H1 (cell line): ENCODE data around the gene SERPINH1. TPM values are rescaled to one million over a fixed set of nuclear protein-coding genes. Genes with fewer than 3 reads are reported as not detected.

Source experiments
- CTCF ChIA-PET: fragments of 300-600 bp; sonication (Branson Sonifier 250); formaldehyde crosslinking; loops from one replicate; lab custom pipeline; 2021; ENCODE audit not compliant: partially characterized antibody; lab: Charles Lee
- POLR2A ChIA-PET: fragments of 300-600 bp; sonication (Branson Sonifier 250); formaldehyde crosslinking; loops from one replicate; lab custom pipeline; 2021; ENCODE audit warnings: inconsistent platforms; ENCODE audit not compliant: partially characterized antibody; lab: Charles Lee
- DNase-seq, 2 experiments: peaks; one replicate each; pipeline versions ENCODE4 v3.0.0 to v3.0.0-alpha.2; 2010 to 2022; ENCODE audit warnings: low spot score in 2 of 2, low read depth in 1 of 2, mixed read lengths in 1 of 2
- FAIRE-seq: peaks from 2 replicates; lab custom pipeline; 2011; peaks lifted over from hg19 to GRCh38; lab: Jason Lieb, UNC
- H2AFZ ChIP-seq: 2 replicates; pipeline ENCODE4 v1.8.1; 2012; ENCODE audit warnings: low read length, inconsistent platforms
- H2AK5ac ChIP-seq: 2 replicates; pipeline ENCODE4 v1.6.1; 2013; ENCODE audit warnings: low read depth, low read length
- H2BK120ac ChIP-seq: replicated peaks from 2 replicates; pipeline ENCODE3; 2013; ENCODE audit warnings: low read depth, low read length, inconsistent platforms
- H2BK12ac ChIP-seq: 2 replicates; pipeline ENCODE4 v1.6.1; 2013; ENCODE audit warnings: low read depth, low read length
- H2BK15ac ChIP-seq: 2 replicates; pipeline ENCODE4 v1.6.1; 2013; ENCODE audit warnings: low read length
- H2BK20ac ChIP-seq: 2 replicates; pipeline ENCODE4 v1.6.1; 2013; ENCODE audit warnings: low read length
- H2BK5ac ChIP-seq: 2 replicates; pipeline ENCODE4 v1.6.1; 2013; ENCODE audit warnings: low read depth, low read length
- H3K14ac ChIP-seq: 2 replicates; pipeline ENCODE4 v1.6.1; 2013; ENCODE audit warnings: inconsistent platforms; ENCODE audit not compliant: insufficient read length
- H3K18ac ChIP-seq: 2 replicates; pipeline ENCODE4 v1.6.1; 2013; ENCODE audit warnings: low read length; ENCODE audit errors: extremely low read depth
- H3K23ac ChIP-seq: 2 replicates; pipeline ENCODE4 v1.6.1; 2013; ENCODE audit warnings: inconsistent platforms; ENCODE audit not compliant: insufficient read length
- H3K23me2 ChIP-seq: 2 replicates; pipeline ENCODE4 v1.6.1; 2013; ENCODE audit warnings: low read depth, low read length
- H3K27ac ChIP-seq: 2 replicates; pipeline ENCODE4 v1.6.1; 2011; ENCODE audit warnings: low read depth, low read length, inconsistent platforms
- H3K27me3 ChIP-seq, 4 experiments: replicated peaks in 1 of 4; 1 replicate in 1 of 4; 2 replicates in 3 of 4; pipeline versions ENCODE4 v1.6.1 to v1.8.1; 2011 to 2013; ENCODE audit warnings: low read length in 3 of 4, mild to moderate bottlenecking in 3 of 4, inconsistent platforms in 2 of 4, mixed read lengths in 2 of 4, moderate library complexity in 1 of 4; ENCODE audit not compliant: control insufficient read depth in 3 of 4, insufficient read depth in 3 of 4; ENCODE audit errors: extremely low read depth in 1 of 4
- H3K36me3 ChIP-seq, 4 experiments: 2 replicates each; pipeline versions ENCODE4 v1.6.1 to v1.8.1; 2011 to 2013; ENCODE audit warnings: mild to moderate bottlenecking in 4 of 4, low read length in 3 of 4, moderate library complexity in 2 of 4, control low read depth in 1 of 4, inconsistent platforms in 1 of 4; ENCODE audit not compliant: insufficient read depth in 4 of 4, control insufficient read depth in 2 of 4
- H3K4ac ChIP-seq: replicated peaks from 2 replicates; pipeline ENCODE3; 2013; ENCODE audit warnings: low read length, low read depth, mixed read lengths, inconsistent platforms; ENCODE audit not compliant: insufficient read length
- H3K4me1 ChIP-seq, 4 experiments: replicated peaks in 1 of 4; 1 replicate in 1 of 4; 2 replicates in 3 of 4; pipeline versions ENCODE4 v1.6.1 to v1.8.1; 2011 to 2013; ENCODE audit warnings: low read length in 3 of 4, inconsistent platforms in 2 of 4, mixed read lengths in 1 of 4; ENCODE audit not compliant: insufficient read depth in 4 of 4, control insufficient read depth in 3 of 4
- H3K4me2 ChIP-seq, 2 experiments: 2 replicates each; pipeline versions ENCODE4 v1.6.1 to v1.8.1; 2011 to 2013; ENCODE audit warnings: low read depth in 2 of 2, low read length in 2 of 2, control low read depth in 1 of 2, inconsistent platforms in 1 of 2, mild to moderate bottlenecking in 1 of 2; ENCODE audit not compliant: insufficient read depth in 1 of 2
- H3K4me3 ChIP-seq, 4 experiments: fragments of 200-600, 300-600 bp in 1 of 4; sonication (generic), shearing (Covaris generic), sonication (Bioruptor Twin) in 1 of 4; 2 replicates each; pipeline versions ENCODE4 v1.5.1 to v1.8.1; 2011 to 2016; ENCODE audit warnings: low read length in 4 of 4, low read depth in 3 of 4, control low read depth in 2 of 4, inconsistent platforms in 2 of 4, mild to moderate bottlenecking in 2 of 4, mixed read lengths in 1 of 4, moderate library complexity in 1 of 4; ENCODE audit not compliant: insufficient read depth in 2 of 4; ENCODE audit errors: extremely low read depth in 1 of 4
- H3K56ac ChIP-seq: replicated peaks from 2 replicates; pipeline ENCODE3; 2013; ENCODE audit warnings: low read depth, mild to moderate bottlenecking, mixed read lengths, low read length, inconsistent platforms; ENCODE audit not compliant: insufficient read length
- H3K79me1 ChIP-seq: 2 replicates; pipeline ENCODE4 v1.6.1; 2013; ENCODE audit warnings: low read depth, low read length, control low read depth
- H3K79me2 ChIP-seq, 2 experiments: 2 replicates each; pipeline versions ENCODE4 v1.6.1 to v1.8.1; 2012 to 2013; ENCODE audit warnings: low read length in 2 of 2, mild to moderate bottlenecking in 2 of 2, inconsistent platforms in 1 of 2; ENCODE audit not compliant: insufficient read depth in 2 of 2, control insufficient read depth in 1 of 2
- H3K9ac ChIP-seq, 4 experiments: replicated peaks in 1 of 4; 1 replicate in 1 of 4; 2 replicates in 3 of 4; pipeline versions ENCODE4 v1.6.1 to v1.8.1; 2011 to 2013; ENCODE audit warnings: low read depth in 3 of 4, low read length in 3 of 4, control low read depth in 2 of 4, mild to moderate bottlenecking in 2 of 4, moderate library complexity in 2 of 4, inconsistent platforms in 1 of 4; ENCODE audit errors: extremely low read depth in 1 of 4
- H3K9me3 ChIP-seq, 2 experiments: 2 replicates each; pipeline versions ENCODE4 v1.6.1 to v1.8.1; 2012 to 2013; ENCODE audit warnings: mild to moderate bottlenecking in 2 of 2, moderate library complexity in 2 of 2, control low read depth in 1 of 2, inconsistent platforms in 1 of 2, low read depth in 1 of 2, low read length in 1 of 2, mixed read lengths in 1 of 2; ENCODE audit not compliant: insufficient read depth in 2 of 2
- H4K20me1 ChIP-seq, 2 experiments: replicated peaks in 1 of 2; 2 replicates each; pipeline versions ENCODE3 to v1.8.1; 2011 to 2013; ENCODE audit warnings: inconsistent platforms in 2 of 2, low read length in 2 of 2, mild to moderate bottlenecking in 1 of 2; ENCODE audit not compliant: insufficient read depth in 2 of 2, control insufficient read depth in 1 of 2
- H4K5ac ChIP-seq: 2 replicates; pipeline ENCODE4 v1.6.1; 2013; ENCODE audit warnings: low read length, low read depth, mixed read lengths, inconsistent platforms; ENCODE audit not compliant: insufficient read length
- H4K8ac ChIP-seq: 2 replicates; pipeline ENCODE4 v1.8.0; 2013; ENCODE audit warnings: mild to moderate bottlenecking, moderate library complexity, low read length, inconsistent platforms; ENCODE audit not compliant: insufficient read depth; ENCODE audit errors: extremely low read depth
- H4K91ac ChIP-seq: replicated peaks from 2 replicates; pipeline ENCODE3; 2013; ENCODE audit warnings: low read length, mixed read lengths, inconsistent platforms; ENCODE audit not compliant: insufficient read length
- CTBP2 ChIP-seq: IDR thresholded peaks from 2 replicates; pipeline ENCODE4 v1.7.0; 2011; ENCODE audit warnings: borderline replicate concordance, mild to moderate bottlenecking, moderate library complexity, mixed read lengths, low read length; ENCODE audit not compliant: insufficient read depth, insufficient read length
- E2F6 ChIP-seq: IDR thresholded peaks from 2 replicates; pipeline ENCODE4 v1.6.1; 2012; ENCODE audit warnings: inconsistent platforms
- GABPA ChIP-seq: IDR thresholded peaks from 2 replicates; pipeline ENCODE4 v1.6.1; 2011; ENCODE audit warnings: mild to moderate bottlenecking, low read length, moderate library complexity, borderline replicate concordance; ENCODE audit not compliant: insufficient read depth
- KDM4A ChIP-seq: IDR thresholded peaks from one replicate; pipeline ENCODE4 v1.7.1; 2012; ENCODE audit warnings: low read depth, mild to moderate bottlenecking, moderate library complexity, low read length, inconsistent platforms; ENCODE audit not compliant: severe bottlenecking
- MAFK ChIP-seq: IDR thresholded peaks from 2 replicates; pipeline ENCODE4 v1.6.1; 2012; ENCODE audit warnings: low read depth, mild to moderate bottlenecking, improper control_type of control experiment, low read length
- RXRA ChIP-seq: IDR thresholded peaks from 2 replicates; pipeline ENCODE4 v1.6.1; 2011; ENCODE audit warnings: low read depth, mild to moderate bottlenecking, low read length, moderate library complexity; ENCODE audit not compliant: insufficient read depth
- SP2 ChIP-seq: IDR thresholded peaks from 2 replicates; pipeline ENCODE4 v1.6.1; 2012; ENCODE audit warnings: mild to moderate bottlenecking, low read length, inconsistent platforms
- SP4 ChIP-seq: IDR thresholded peaks from 2 replicates; pipeline ENCODE4 v1.6.1; 2012; ENCODE audit warnings: low read length, inconsistent platforms
- TBP ChIP-seq: IDR thresholded peaks from 2 replicates; pipeline ENCODE4 v1.6.1; 2011; ENCODE audit warnings: low read depth, low read length, improper control_type of control experiment
- TEAD4 ChIP-seq: IDR thresholded peaks from 2 replicates; pipeline ENCODE4 v1.6.1; 2012; ENCODE audit warnings: low read depth, low read length, inconsistent platforms, mixed read lengths
- WGBS, 2 experiments: shearing (Covaris generic) in 1 of 2; methylation state at CpG; one replicate each; pipeline versions ENCODE4 v1.1.6 to v1.1.7; 2013 to 2015; ENCODE audit warnings: low lambda C conversion rate in 2 of 2, mixed read lengths in 2 of 2, inconsistent platforms in 1 of 2, low coverage in 1 of 2, missing lambda C conversion rate in 1 of 2; ENCODE audit not compliant: insufficient replicate concordance in 2 of 2, insufficient coverage in 1 of 2, insufficient read length in 1 of 2; ENCODE audit errors: extremely low coverage in 1 of 2, missing lambda C conversion rate in 1 of 2; 5-methylcytosine and 5-hydroxymethylcytosine counted together
- polyA plus RNA-seq, 7 experiments: library from polyadenylated mRNA; depleted of rRNA in 3 of 7; stranded (reverse) in 5 of 7; unstranded in 2 of 7; fragments of >200 nt in 5 of 7; fragments of 200-250 nt in 2 of 7; gene quantifications; 1 replicate in 5 of 7; 2 replicates in 1 of 7; 4 replicates in 1 of 7; pipeline versions ENCODE4 v1.2.1 to v1.2.3, GENCODE V29; 2011 to 2013; ENCODE audit warnings: missing spikeins in 2 of 7, mixed read lengths in 2 of 7
- total RNA-seq: library from RNA; stranded (reverse); fragmentation: NEBNext Ultra II Directional; extraction: Animal tissue kit (Norgen Biotek cat#: 25700); gene quantifications from 2 replicates; pipeline ENCODE4 v1.2.1, GENCODE V29; 2021

SERPINH1 gene
- total and polyA plus RNA-seq, 2 of the 8 experiments (the other 6 are each of a cell fraction or from before 2014, with no cell fraction given): 420 to 621 TPM

GRCh38 chr11:75553889-75554257 is 8.2 kb upstream of the SERPINH1 start:
- Histone ChIP-seq H3K27me3 (no peaks in the 10 kb centered on the region), H3K79me1 (no peaks in the 10 kb centered on the region), H3K4me2 (peak overlapping the region in 1 of 2 experiments; percentile 27; a peak in 1 of 4 replicates), H2AK5ac (peak overlapping the region; percentile 65), H3K23ac (no peak overlapping the region), H3K36me3 (no peaks in the 10 kb centered on the region), H3K4me1 (peaks cover 2 to 21% (median 15%) of the 10 kb centered on the region in 4 experiments), H4K91ac (peak overlapping the region; percentile 20), H3K23me2 (no peaks in the 10 kb centered on the region), H3K79me2 (no peaks in the 10 kb centered on the region), H3K27ac (peak overlapping the region; percentile 55; the same call in 1 of the 2 replicates), H2BK20ac (no peak overlapping the region; the same call in 1 of the 2 replicates), H2BK5ac (0 out of 2 replicates have a peak overlapping the region, but pooled peaks have one; percentile 49), H2BK120ac (no peak overlapping the region), H4K20me1 (no peaks in the 10 kb centered on the region), H3K14ac (no peak overlapping the region), H3K18ac (no peak overlapping the region; the same call in 1 of the 2 replicates), H2AFZ (no peak overlapping the region), H3K9ac (peak overlapping the region in 2 of 4 experiments; percentile 54 to 55; a peak in 1 of 7 replicates), H2BK15ac (0 out of 2 replicates have a peak overlapping the region, but pooled peaks have one; percentile 75), H2BK12ac (peak overlapping the region; percentile 97), H3K4me3 (no peak overlapping the region; a peak in 1 of 8 replicates), H4K5ac (peak overlapping the region; percentile 27), H3K4ac (peak overlapping the region; percentile 6), H4K8ac (peak overlapping the region; percentile 96), H3K56ac (no peak overlapping the region), H3K9me3 (0 out of 4 replicates have a peak, but pooled peaks cover 0 to 2% of the 10 kb centered on the region in 2 experiments)
- ChIA-PET POLR2A (interaction anchor here (1.0 to 30.6 kb wide), 11 partner anchors 7 to 565 kb away, joined by 3 to 1120 read pairs (median 9); partner anchors contain the start of genes NEU3 and SERPINH1), CTCF (interaction anchor here (0.6 to 16.9 kb wide), 16 partner anchors 10 to 165 kb away, joined by 3 to 344 read pairs (median 6); no protein-coding TSS in a partner anchor)
- WGBS, 2 experiments: 92% methylated on average over 1 of the region's 1 CpG; no CpG with 5 or more reads in 1 of the 2 experiments
- DNase-seq (no peak), FAIRE-seq (no peak)
- TF ChIP-seq MAFK: no peak
- no peak for TF ChIP-seq SP4
- TF ChIP-seq SP2: no peak
- no peak for TF ChIP-seq TEAD4
- no peak for TF ChIP-seq TBP
- TF ChIP-seq RXRA: no peak
- TF ChIP-seq KDM4A: no peak
- TF ChIP-seq CTBP2: no peak
- no peak for TF ChIP-seq E2F6
- no peak for TF ChIP-seq GABPA
